Adrenal gland (tissue), 5 donors: ENCODE data around the gene WWOX.

ENCODE experiments used
- CTCF ChIP-seq, 6 experiments: fragments of 450-650 bp in 4 of 6; fragments of 200-600 bp in 2 of 6; sonication (generic) in 1 of 6; IDR thresholded peaks; 1 replicate in 5 of 6; 2 replicates in 1 of 6; pipeline versions ENCODE4 v1.5.1 to v1.8.0; 2016 to 2021; ENCODE audit warnings: antibody characterized with exemption in 6 of 6, mild to moderate bottlenecking in 2 of 6, moderate library complexity in 1 of 6
- POLR2A ChIP-seq, 2 donors: fragments of 450-650 bp; IDR thresholded peaks; one replicate each; pipeline ENCODE4 v1.6.1; 2017; ENCODE audit warnings: antibody characterized with exemption in 2 of 2, mild to moderate bottlenecking in 2 of 2, moderate library complexity in 1 of 2
- donor health status: DM: no; HTN: no; CAD: no.

- TF ChIP-seq CTCF (IDR thresholded peaks at IDR 0.05), result no peak
- TF ChIP-seq POLR2A (IDR thresholded peaks at IDR 0.05), result no peak
Observed at GRCh38 chr16:78894886-78895285, 795.4 kb downstream of the WWOX start.
